Keratinocyte (primary cell): ENCODE data around the gene PES1.

Experiments
- EZH2 ChIP-seq: IDR thresholded peaks from one replicate; pipeline ENCODE4 v1.6.1; 2012; ENCODE audit warnings: inconsistent platforms, mild to moderate bottlenecking, low read length, moderate library complexity
- TF ChIP-seq, protein P1 (sequence below), 3 experiments: IDR thresholded peaks in 1 of 3; conservative IDR thresholded peaks in 1 of 3; optimal IDR thresholded peaks in 1 of 3; 2 replicates in 2 of 3; 3 replicates in 1 of 3; pipeline versions ENCODE3 to v1.5.1; 2011; ENCODE audit warnings: low read length in 3 of 3, mild to moderate bottlenecking in 3 of 3, moderate library complexity in 2 of 3, control low read depth in 1 of 3, inconsistent platforms in 1 of 3; ENCODE audit not compliant: insufficient read depth in 2 of 3; ENCODE audit errors: extremely low read depth in 1 of 3

GRCh38 chr22:30574095-30574981 lies 17.4 kb downstream of the PES1 start, which contains the start of gene GAL3ST1:
- TF ChIP-seq, protein P1, sequence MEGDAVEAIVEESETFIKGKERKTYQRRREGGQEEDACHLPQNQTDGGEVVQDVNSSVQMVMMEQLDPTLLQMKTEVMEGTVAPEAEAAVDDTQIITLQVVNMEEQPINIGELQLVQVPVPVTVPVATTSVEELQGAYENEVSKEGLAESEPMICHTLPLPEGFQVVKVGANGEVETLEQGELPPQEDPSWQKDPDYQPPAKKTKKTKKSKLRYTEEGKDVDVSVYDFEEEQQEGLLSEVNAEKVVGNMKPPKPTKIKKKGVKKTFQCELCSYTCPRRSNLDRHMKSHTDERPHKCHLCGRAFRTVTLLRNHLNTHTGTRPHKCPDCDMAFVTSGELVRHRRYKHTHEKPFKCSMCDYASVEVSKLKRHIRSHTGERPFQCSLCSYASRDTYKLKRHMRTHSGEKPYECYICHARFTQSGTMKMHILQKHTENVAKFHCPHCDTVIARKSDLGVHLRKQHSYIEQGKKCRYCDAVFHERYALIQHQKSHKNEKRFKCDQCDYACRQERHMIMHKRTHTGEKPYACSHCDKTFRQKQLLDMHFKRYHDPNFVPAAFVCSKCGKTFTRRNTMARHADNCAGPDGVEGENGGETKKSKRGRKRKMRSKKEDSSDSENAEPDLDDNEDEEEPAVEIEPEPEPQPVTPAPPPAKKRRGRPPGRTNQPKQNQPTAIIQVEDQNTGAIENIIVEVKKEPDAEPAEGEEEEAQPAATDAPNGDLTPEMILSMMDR (optimal IDR thresholded peaks at IDR 0.05 in 1 of 3, IDR thresholded peaks at IDR 0.05 in 1 of 3, conservative IDR thresholded peaks at IDR 0.05 in 1 of 3; ENCODE audit: extremely low read depth in 1 of 3, insufficient read depth in 2 of 3, low read length in 3 of 3): no peak
- no peak for TF ChIP-seq EZH2
